CD1c-positive myeloid dendritic cell (primary cell): Measurements from ENCODE around the gene TRAPPC10.

Experiments used
- DNase-seq: peaks from one replicate; pipeline ENCODE4 v3.0.0-alpha.2; 2016; ENCODE audit errors: extremely low spot score

The TRAPPC10 gene

DNA sequence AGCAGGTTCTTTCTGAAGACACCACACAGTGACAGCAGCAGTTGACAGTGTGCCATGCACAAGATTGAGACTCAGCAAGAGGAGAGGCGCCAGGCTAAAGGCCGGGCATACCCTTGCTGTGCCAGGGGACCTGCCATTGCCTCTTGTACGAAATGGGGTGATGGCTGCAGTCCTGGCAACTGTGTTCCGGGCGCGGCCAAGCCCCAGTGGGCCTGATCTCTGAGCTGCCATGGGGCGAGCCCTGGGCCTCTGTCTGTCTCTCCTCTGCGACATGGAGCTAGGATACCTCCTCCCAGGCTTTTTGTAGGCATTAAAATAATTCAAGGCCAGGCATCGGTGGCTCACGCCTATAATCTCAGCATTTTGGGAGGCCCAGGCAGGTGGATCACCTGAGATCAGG lies 9.6 kb upstream of the TRAPPC10 start:
- DNase-seq: no peak

DNA sequence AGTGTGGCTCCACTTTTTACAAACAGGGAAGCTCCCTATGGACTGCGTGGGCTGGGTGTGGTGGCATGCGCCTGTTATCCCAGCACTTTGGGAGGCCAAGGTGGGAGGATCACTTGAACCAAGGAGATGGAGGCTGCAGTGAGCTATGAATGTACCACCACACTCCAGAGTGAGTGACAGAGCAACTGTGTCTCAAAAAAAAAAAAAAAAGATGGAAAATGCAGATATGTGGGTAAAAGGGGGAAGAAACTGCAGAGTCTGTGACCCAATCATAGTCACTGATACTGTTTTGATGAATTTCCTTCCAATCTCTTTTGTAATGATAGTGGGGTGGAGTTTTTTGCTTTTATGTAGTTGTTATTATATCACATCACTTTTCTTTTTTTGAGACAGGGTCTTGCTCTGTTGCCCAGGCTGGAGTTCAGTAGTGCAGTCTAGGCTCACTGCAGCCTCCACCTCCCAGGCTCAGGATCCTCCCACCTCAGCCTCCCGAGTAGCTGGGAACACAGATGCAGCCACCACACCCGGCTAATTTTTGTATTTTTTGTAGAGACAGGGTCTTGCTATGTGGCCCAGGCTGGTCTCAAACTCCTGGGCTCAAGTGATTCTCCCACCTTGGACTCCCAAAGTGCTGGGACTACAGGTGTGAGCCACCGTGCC lies 8.7 kb upstream of the TRAPPC10 start:
- no peak for DNase-seq

DNA sequence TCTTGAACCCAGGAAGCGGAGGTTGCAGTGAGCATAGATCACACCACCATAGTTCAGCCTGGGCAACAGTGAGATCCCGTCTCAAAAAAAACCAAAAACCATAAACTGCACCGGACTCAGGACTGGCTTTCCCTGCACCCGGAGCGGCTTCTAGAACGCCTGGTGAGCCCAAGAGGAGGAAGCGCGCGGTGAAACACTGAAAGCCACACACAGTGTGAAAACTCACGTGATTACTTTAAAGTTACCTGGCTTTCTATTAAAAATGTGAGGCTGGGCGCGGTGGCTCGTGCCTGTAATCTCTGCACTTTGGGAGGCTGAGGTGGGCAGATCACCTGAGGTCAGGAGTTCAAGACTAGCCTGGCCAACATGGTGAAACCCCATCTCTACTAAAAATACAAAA lies 7.0 kb upstream of the TRAPPC10 start:
- no peak for DNase-seq

DNA sequence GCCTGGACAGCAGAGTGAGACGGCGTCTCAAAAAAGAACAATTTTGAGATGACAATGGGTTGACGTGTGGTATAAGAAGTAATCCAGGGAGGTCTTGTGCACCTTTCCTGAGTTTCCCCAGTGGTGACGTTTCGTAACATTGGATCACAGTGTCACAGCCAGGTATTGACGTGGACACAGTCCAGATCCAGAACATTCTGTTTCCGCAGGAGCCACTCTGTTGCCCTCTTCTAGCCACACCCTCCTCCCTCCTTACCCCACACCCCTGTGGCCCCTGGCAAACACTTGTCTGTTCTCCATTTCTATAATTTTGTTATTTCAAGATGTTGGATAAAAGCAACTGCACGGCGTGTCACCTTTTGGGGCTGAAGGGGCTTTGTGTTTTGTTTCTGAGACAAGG lies 6.5 kb upstream of the TRAPPC10 start:
- DNase-seq: no peak

DNA sequence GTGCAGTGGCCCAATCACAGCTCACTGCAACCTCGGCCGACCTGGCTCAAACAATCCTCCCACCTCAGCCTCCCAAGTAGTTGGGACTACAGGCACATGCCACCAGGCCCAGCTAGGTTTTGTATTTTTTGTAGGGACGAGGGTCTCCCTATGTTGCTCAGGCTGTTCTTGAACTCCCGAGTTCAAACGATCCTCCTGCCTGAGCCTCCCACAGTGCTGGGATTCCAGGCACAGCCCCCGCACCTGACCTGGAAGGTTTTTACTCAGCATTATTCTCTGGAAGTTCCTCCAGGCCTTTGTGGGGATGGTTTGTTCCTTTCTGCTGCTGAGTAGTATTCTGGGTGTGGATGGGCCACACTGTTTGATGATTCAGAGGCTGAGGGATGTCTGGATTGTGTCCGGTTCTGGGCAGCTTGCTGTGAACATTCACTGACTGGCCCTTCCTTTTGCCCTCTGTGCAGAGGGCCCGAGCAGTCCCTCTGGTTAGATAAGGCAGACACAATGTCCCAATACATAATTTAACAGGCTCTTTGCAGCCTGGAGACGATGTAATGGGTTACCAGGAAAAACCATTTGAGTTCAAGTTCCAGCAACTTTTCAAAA lies 6.0 kb upstream of the TRAPPC10 start:
- no peak for DNase-seq

DNA sequence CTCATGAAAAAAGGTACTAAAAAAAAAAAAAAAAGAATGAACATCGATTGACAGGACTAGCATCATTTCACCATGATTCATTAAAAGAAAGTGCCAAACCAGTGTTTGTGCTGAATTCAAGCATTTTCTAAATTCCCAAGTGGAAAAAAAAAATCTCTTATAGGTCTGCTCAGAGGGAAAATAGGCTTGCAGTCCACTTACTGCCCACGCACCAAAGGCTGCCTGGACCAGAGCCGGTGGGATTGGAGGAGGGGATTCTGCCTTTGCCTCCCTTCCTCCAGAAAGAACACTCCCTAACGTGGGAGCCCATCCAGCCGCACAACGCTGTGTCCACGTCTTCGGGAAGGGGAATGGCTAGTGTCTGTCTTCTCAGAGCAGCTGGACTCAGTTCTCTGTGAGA lies 5.5 kb upstream of the TRAPPC10 start:
- no peak for DNase-seq

DNA sequence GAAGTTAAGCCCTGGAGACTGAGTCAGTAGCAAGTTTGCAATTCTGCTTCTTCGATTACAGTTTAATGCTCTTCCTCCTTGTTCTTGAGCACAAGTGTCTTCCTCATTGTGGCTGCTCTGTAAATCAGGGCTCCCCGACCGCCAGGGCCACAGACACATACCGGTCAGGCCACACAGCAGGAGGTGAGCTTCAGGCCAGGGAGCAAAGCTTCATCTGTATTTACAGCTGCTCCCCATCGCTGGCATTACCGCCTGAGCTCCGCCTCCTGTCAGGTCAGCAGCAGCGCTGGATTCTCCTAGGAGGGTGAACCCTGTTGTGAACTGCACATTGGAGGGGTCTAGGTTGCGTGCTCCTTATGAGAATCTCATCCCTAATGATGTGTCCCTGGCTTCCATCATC lies 1.7 kb upstream of the TRAPPC10 start:
- DNase-seq: peak; percentile 18

DNA sequence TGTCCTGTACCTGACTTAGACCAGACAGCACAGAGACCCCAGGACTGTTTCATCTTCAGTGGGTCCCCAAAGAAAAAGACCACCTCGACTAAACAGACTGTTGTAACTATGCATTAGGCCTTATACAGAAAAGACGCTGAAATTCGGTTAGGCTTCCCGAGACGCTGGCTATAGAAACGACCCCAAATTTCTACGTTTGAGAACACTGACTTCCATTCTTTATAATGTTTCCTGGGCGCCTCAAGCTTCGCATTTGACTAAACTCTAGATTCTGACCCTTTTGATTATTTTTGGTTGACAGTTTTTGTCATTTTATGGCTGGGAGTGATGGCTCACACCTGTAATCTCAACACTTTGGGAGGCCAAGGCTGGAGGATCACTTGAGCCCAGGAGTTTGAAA lies 986 bp upstream of the TRAPPC10 start:
- DNase-seq: no peak

DNA sequence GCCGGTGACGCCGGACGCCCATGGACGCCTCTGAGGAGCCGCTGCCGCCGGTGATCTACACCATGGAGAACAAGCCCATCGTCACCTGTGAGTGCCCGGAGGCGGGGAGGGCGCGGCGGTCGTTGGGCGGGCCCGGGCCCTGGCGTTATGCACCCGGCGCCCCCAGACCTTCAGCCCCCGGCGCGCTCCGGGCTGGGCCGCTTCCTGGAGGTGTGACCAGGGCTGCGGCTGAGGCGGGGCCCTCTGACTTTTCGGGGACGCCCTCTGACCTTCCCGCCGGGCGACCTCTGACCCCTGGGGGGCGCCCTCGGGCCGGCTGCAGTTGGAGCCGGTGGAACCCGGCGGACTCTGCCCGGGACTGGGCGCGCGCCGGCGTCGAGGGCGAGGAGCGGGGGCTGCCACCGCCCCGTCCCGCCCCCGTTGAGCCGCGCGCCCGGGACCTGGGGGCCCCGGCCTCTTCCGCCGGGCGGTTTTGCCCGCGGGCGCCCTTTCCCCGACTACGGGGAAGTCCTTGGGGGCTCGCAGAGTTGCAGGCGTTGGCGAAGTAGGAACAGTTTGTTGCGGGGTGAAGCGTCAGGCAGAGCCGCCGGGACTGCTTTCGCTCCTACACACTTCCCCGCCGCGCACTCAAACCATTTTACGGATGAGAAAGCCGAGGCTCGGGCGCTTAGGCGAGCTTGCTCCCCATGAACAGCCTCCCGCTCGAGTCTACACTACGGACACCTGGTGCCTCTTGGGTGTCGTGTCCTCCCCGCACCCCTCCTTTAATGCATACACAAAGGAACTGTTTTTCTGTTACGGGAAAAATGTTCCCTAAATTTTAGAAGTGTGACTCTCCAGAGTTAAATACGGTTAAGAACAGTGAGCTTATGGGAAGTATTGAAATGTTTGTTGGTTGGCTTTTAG lies 618 bp downstream of the TRAPPC10 start:
- peak; percentile 87 for DNase-seq

DNA sequence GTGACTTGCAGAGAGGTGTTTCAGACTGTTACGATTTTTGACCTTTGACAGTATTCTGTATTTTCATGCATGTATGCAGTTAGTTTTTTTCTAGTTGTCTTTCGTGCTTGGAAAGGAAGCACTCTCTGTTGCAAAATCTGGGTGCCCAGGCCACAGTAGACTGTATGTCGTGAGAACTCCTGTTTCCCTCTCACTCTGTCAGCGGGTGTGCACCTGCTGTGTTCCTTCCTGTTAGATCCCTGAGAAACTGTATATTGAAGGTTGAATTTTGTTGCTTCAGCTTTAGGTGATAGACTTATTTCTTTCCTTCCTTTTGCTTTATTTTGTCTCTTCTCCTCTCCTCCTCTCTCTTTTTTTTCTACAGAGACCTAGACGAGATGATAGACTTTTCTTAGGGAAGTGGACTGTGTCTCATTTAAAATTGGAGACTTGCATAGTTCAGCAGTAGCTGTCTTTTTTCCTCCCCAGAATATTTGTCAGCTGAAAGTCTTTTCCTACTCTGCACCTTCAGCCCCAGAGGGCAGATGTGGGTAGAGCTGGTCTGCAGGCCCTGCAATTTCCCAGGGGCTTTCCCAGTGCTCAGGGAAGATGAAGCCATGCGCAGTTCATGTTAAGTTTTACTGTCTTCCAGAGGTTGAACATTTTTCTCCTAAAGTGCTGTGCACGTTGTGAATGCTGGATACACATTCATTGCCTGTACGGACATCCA lies 1.4 kb downstream of the TRAPPC10 start:
- DNase-seq: peak; percentile 78

DNA sequence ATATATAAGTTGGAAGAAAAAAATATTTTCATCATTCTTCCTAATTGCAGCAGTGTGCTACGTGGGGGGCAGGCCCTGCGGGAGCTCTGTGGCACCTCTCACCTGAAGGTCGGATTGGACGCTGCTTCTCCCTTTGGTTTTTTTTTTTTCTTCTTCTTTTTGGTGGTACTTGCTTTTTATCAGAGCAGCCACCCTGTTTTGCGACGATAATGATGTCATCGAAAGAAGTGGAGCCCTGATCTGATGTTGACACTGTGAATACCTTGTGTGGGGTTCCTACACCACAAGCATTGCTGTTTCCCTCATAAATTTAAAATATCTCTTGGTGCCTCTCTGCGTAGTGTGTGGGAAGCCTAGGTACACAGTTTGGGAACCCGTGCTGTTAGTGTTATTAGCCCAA lies 5.5 kb downstream of the TRAPPC10 start:
- no peak for DNase-seq

DNA sequence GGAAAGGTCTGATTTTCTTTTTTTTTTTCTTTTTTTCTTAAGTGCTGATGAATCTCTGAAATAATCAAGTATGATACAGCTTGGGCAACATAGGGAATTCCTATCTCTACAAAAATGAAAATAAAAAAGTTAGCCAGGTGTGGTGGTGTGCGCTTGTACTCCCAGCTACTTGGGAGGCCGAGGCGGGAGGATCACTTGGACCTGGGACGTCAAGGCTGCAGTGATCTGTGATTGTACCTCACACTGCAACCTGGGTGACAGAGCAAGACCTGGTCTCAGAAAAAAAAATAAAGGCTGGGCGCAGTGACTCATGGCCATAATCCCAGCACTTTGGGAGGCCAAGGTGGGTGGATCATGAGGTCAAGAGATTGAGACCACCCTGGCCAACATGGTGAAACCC lies 6.0 kb downstream of the TRAPPC10 start:
- no peak for DNase-seq

DNA sequence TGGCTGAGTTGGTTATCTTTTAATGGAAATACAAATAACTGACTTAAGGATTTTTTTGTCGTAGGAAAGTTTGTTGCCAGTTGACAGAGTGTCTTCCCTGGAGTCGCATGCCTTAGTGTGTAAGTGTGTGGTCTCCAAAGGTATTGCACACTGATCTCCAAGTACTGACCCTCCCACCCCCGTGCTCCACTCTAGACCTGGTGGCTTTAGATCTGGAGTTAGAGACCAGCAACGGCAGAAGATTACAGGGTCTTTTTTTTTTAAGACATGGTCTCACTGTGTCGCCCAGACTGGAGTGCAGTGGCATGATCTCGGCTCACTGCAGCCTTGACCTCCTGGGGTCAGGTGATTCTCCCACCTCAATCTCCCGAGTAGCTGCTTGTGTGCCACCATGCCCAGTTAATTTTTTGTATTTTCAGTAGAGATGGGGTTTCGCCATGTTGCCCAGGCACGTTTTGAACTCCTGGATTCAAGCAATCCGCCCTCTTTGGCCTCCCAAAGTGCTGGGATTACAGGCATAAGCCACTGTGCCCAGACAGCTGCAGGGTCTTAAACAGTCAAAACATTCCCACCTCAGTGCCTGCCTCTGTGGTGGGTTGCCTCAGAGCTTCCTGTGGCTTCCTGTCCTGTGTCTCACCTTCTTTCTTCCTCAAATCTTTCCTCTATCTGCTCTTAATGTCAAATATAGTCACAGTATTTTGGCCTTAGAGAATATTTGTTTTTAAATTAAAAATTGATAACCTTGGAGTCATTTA lies 6.9 kb downstream of the TRAPPC10 start:
- no peak for DNase-seq

DNA sequence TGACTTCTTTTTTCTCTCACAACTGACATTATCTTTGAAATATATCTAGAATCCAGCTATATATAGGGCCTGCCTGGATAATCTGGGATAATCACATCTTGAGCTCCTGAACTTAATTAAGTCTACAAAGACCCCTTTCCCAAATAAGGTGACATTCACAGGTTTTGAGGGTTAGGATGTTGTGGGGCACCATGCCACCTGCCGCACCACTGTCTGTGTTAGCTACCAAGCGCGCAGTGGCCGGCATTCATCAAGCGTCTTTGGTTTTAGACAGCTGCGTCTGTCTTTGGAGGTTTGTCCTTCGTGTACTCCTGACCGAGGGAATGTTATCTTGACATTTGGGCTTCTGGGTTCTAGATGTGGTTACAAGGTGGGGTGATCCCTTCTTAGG lies 7.5 kb downstream of the TRAPPC10 start:
- DNase-seq: no peak

DNA sequence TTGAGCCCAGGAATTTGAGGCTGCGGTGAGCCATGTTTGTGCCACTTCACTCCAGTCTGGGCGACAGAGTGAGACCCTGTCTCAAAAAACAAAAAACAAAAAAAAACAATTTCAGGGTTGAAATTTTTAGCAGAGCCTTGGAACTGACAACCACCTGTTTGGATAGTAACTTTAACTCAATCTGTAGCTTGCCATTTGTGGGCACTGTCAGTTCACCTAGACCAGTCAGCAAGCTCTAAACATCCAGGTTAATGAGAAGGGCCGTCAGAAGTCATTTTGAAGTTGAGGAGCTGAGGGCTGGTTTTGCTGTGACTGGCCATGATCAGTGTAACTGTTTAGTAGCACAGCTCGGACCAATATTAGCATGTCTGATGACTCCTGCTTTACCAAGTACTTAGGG lies 8.4 kb downstream of the TRAPPC10 start:
- DNase-seq: no peak

DNA sequence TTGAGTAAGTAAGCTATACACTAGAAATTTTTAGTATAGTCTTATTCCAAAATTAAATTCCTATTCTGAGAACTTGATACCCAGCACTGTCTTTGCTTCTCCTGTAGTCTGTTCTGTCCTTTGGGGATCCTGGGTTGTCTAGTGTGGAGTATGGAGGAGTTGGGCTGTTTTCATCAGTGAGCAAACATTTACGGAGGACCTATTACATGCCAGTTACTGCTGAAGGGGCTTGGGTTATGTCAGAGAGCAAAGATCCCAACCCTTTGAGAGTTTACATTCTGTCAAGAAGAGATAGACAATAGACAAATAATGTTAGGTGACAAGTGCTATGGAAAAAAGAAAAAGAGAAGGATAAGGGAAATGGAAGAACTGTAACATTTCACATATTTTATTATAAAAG lies 9.0 kb downstream of the TRAPPC10 start:
- no peak for DNase-seq

DNA sequence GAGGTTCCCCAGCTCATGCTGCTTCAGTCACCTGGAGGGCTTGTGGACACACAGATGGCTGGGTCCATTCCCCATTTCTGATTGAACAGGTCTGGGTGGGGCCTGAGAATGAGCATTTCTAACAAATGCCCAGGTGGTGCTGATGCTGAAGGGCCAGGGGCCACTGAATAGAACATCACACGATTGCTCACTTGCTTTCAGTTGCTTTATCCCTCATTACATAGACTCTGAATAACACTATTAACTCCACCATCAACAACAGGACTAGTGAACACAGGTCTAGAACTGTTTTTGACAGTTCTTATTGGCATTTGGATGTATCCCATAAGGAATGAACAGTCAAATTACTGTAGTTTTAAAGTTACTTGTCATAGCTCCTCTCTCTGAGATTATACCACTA lies 12.1 kb downstream of the TRAPPC10 start:
- no peak for DNase-seq

DNA sequence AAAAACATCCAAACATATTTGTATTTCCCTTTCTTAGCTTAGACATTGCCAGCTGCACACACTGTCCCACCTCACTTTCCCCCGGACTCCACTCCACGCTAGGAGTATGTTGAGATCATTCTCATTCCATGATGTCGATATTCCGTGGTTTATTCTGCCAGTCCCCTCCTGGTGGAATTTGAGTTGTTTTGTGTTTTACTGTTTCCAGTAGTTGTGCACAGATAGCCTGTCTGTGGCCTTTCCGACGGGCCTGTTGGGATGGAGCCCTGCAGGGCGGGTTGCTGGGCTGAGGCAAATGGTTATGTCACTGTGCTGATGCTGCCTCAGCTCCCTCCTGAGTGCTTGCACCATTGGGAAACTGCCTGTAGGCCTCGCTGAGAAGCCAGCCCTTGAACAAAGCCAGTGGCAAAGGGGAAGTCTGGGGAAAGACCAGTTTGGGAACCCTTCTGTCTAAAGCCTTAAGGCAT lies 12.8 kb downstream of the TRAPPC10 start:
- DNase-seq: peak; percentile 80

DNA sequence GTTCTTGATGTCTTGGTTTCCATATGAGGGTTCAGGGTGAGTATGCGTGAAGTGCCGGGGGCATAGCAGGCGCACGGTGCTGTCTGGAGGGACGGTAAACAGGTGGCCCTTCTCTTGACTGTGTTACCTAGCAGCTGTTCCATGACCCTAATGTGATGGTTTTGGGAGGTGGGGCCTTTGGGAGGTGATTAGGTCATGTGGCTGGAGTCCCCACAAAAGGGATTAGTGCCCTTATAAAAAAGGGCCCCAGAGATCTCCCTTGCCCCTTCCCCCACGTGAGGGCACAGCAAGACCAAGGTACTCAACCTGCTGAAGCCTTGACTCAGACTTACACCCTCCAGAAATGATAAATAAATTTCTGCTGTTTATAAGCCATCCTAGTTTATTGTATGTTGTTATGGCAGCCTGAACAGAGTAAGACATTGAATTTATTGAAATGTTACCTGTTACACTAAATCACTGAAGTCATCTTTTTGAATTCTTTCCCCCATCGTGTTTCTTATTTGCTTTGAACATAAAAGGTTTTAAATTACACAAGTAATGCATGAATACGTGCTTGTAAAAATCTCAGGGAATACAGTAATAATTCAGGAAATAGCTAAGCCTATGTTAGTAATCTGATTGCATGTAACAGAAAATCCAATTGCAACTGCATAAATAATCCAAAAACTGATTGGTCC lies 15.6 kb downstream of the TRAPPC10 start:
- DNase-seq: no peak

DNA sequence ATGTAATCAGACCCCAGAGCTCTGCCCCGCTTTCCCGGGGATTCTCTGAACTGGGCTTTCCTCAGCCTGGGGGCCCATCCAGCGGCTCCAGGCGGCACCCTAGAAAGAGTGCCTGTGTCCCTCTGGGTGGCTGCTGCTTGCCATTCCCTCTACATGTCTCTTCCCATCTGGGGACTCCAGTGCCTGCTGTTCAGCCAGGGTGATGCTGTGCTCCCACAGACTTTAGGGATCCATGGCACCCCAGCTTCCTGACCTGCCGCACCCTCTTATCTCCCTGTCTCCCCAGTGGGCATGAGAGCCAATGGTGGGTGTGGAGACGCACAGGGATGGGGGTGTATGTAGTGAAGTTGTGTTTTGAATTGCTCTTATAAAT lies 16.2 kb downstream of the TRAPPC10 start:
- DNase-seq: no peak
